ENCODE results near the gene CDH16. TPM values are rescaled to one million over a fixed set of nuclear protein-coding genes. Genes with fewer than 3 reads are reported as not detected.

The CDH16 gene
- total RNA-seq, 2 donors from 2014 or later: not detected

DNA sequence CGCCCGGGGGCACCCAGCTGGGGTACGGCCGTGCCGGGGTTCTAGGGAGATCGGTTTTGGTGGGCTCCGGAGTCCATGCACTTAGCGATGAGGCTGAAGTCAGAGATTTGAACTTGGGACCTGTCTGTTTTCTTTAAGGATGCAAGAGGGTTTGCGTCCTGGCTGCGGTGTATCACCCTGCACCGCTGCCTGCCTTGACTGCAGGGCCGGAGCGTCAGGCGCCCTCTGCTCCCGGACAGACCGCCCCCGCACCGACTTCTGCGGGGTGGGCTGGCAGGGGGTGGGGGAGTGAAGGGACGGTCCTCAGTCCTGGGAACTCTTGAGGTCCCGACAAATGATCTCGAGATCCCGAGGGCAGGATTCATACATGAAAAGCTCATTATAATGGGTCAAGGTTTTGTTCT, 37.7 kb downstream of the CDH16 start:
- peaks cover 5% of the 10 kb centered on the region for H3K36me3 ChIP-seq
- peak overlapping the region; percentile 56 to 61 for H3K27ac ChIP-seq
- no peak for DNase-seq (ENCODE audit: low spot score)
- TF ChIP-seq, protein P1, sequence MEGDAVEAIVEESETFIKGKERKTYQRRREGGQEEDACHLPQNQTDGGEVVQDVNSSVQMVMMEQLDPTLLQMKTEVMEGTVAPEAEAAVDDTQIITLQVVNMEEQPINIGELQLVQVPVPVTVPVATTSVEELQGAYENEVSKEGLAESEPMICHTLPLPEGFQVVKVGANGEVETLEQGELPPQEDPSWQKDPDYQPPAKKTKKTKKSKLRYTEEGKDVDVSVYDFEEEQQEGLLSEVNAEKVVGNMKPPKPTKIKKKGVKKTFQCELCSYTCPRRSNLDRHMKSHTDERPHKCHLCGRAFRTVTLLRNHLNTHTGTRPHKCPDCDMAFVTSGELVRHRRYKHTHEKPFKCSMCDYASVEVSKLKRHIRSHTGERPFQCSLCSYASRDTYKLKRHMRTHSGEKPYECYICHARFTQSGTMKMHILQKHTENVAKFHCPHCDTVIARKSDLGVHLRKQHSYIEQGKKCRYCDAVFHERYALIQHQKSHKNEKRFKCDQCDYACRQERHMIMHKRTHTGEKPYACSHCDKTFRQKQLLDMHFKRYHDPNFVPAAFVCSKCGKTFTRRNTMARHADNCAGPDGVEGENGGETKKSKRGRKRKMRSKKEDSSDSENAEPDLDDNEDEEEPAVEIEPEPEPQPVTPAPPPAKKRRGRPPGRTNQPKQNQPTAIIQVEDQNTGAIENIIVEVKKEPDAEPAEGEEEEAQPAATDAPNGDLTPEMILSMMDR (IDR thresholded peaks at IDR 0.05): no peak
- H3K4me1 ChIP-seq (ENCODE audit: control insufficient read depth in 1 of 2, low read depth in 2 of 2): peaks cover 0 to 15% of the 10 kb centered on the region in 2 donors
- H3K4me3 ChIP-seq: peak overlapping the region; percentile 80
- ATAC-seq (ENCODE audit: insufficient number of reproducible peaks, low FRiP score, low read depth): no peak
- no peaks in the 10 kb centered on the region for H3K27me3 ChIP-seq (replicated peaks; ENCODE audit: insufficient read depth)
- H3K9me3 ChIP-seq: no peaks in the 10 kb centered on the region

- Histone ChIP-seq H3K36me3 (peaks cover 2% of the 10 kb centered on the region), H3K4me3 (peak within 1 kb of the TSS; percentile 80), H3K9me3 (no peaks in the 10 kb centered on the region), H3K27me3 (replicated peaks; ENCODE audit: insufficient read depth) (no peaks in the 10 kb centered on the region), H3K27ac (peak within 1 kb of the TSS; percentile 56 to 61), H3K4me1 (ENCODE audit: control insufficient read depth in 1 of 2, low read depth in 2 of 2) (peaks cover 0 to 15% of the 10 kb centered on the region in 2 donors)
- DNase-seq (ENCODE audit: low spot score) (peak; percentile 91), ATAC-seq (ENCODE audit: insufficient number of reproducible peaks, low FRiP score, low read depth) (peak; percentile 93)
- TF ChIP-seq, protein P1 (IDR thresholded peaks at IDR 0.05): no peak
Measured at GRCh38 chr16:66880288-66881013, 38.2 kb downstream of the CDH16 start, which contains the start of gene PDP2. Gene PDP2, plus strand, starts transcription at chr16:66880515. Its CDS starts 3,770 bp downstream, at chr16:66884285.

- ATAC-seq (ENCODE audit: insufficient number of reproducible peaks, low FRiP score, low read depth) (no peak), DNase-seq (ENCODE audit: low spot score) (no peak)
- no peak overlapping the region for H3K4me3 ChIP-seq
- TF ChIP-seq, protein P1 (IDR thresholded peaks at IDR 0.05): no peak
- H3K36me3 ChIP-seq: no peaks in the 10 kb centered on the region
- peaks cover 0 to 22% of the 10 kb centered on the region in 2 donors for H3K4me1 ChIP-seq (ENCODE audit: control insufficient read depth in 1 of 2, low read depth in 2 of 2)
- no peak overlapping the region for H3K27ac ChIP-seq
- no peaks in the 10 kb centered on the region for H3K9me3 ChIP-seq
- no peaks in the 10 kb centered on the region for H3K27me3 ChIP-seq (replicated peaks; ENCODE audit: insufficient read depth)
Measured at GRCh38 chr16:66878067-66878466, 40.6 kb downstream of the CDH16 start.

- H3K27me3 ChIP-seq (replicated peaks; ENCODE audit: insufficient read depth): no peaks in the 10 kb centered on the region
- peaks cover 5 to 14% of the 10 kb centered on the region in 2 donors for H3K4me1 ChIP-seq (ENCODE audit: control insufficient read depth in 1 of 2, low read depth in 2 of 2)
- H3K27ac ChIP-seq: peak overlapping the region; percentile 51 to 63
- no peaks in the 10 kb centered on the region for H3K36me3 ChIP-seq
- TF ChIP-seq, protein P1 (IDR thresholded peaks at IDR 0.05): no peak
- DNase-seq (ENCODE audit: low spot score) (no peak), ATAC-seq (ENCODE audit: insufficient number of reproducible peaks, low FRiP score, low read depth) (no peak)
- no peak overlapping the region for H3K4me3 ChIP-seq
- H3K9me3 ChIP-seq: no peaks in the 10 kb centered on the region
Measured at GRCh38 chr16:66874079-66874775, 44.5 kb downstream of the CDH16 start.

- no peak for ATAC-seq (ENCODE audit: insufficient number of reproducible peaks, low FRiP score, low read depth)
- H3K27ac ChIP-seq: peak overlapping the region; percentile 61 to 63
- H3K36me3 ChIP-seq: no peaks in the 10 kb centered on the region
- peaks cover 5 to 14% of the 10 kb centered on the region in 2 donors for H3K4me1 ChIP-seq (ENCODE audit: control insufficient read depth in 1 of 2, low read depth in 2 of 2)
- H3K27me3 ChIP-seq (replicated peaks; ENCODE audit: insufficient read depth): no peaks in the 10 kb centered on the region
- H3K4me3 ChIP-seq: no peak overlapping the region
- no peak for DNase-seq (ENCODE audit: low spot score)
- H3K9me3 ChIP-seq: no peaks in the 10 kb centered on the region
- TF ChIP-seq, protein P1 (IDR thresholded peaks at IDR 0.05): no peak
Measured at GRCh38 chr16:66873685-66874055, 45.0 kb downstream of the CDH16 start.
